ENCODE results near the gene RXYLT1.

Gene RXYLT1

GRCh38 chr12:63764481-63764880 is 15.2 kb upstream of the RXYLT1 start:
- H2BK15ac ChIP-seq (ENCODE audit: low read depth, poor library complexity, severe bottlenecking): no peak overlapping the region
- no peak overlapping the region for H3K14ac ChIP-seq (ENCODE audit: low read length in 2 of 2)
- no peak overlapping the region for H3K23ac ChIP-seq (ENCODE audit: low read length in 2 of 2)
- H3K9ac ChIP-seq (ENCODE audit: low read length): no peak overlapping the region
- H3K4me1 ChIP-seq (ENCODE audit: control insufficient read depth, insufficient read depth, low read depth, low read length): no peaks in the 10 kb centered on the region
- WGBS: 77% methylated on average over 3 of the region's 3 CpGs
- H2AK5ac ChIP-seq (ENCODE audit: low read length, severe bottlenecking): no peak overlapping the region
- no peak overlapping the region for H4K8ac ChIP-seq (ENCODE audit: low read length)
- H3K18ac ChIP-seq (ENCODE audit: low read depth in 1 of 2, low read length in 2 of 2): no peak overlapping the region
- H3K9me3 ChIP-seq (ENCODE audit: control insufficient read depth, low read length): peaks cover 1% of the 10 kb centered on the region
- H2BK12ac ChIP-seq (ENCODE audit: low read length in 2 of 2): no peak overlapping the region
- H3K79me1 ChIP-seq (replicated peaks; ENCODE audit: low read length, poor library complexity, severe bottlenecking): no peaks in the 10 kb centered on the region
- peaks cover 0 to 9% of the 10 kb centered on the region in 2 experiments for H3K27me3 ChIP-seq (ENCODE audit: control insufficient read depth in 1 of 2, insufficient read depth in 1 of 2, low read length in 2 of 2)
- no peak overlapping the region for H3K4me3 ChIP-seq (ENCODE audit: insufficient read depth in 1 of 2, low read depth in 1 of 2, low read length in 2 of 2)
- DNase-seq: no peak
- H3K27ac ChIP-seq (ENCODE audit: low read length, poor library complexity, severe bottlenecking): no peak overlapping the region
- no peak overlapping the region for H3K4me2 ChIP-seq (ENCODE audit: low read length, poor library complexity, severe bottlenecking)
- H2AFZ ChIP-seq (ENCODE audit: low read depth, low read length): no peak overlapping the region
- H4K91ac ChIP-seq (ENCODE audit: low read length): no peak overlapping the region
- H2BK5ac ChIP-seq (ENCODE audit: low read depth, low read length, poor library complexity, severe bottlenecking): no peak overlapping the region
- no peak overlapping the region for H3K4ac ChIP-seq (ENCODE audit: low read depth in 1 of 2, low read length in 2 of 2)
- H2BK120ac ChIP-seq (ENCODE audit: low read depth, low read length): no peak overlapping the region
- H3K36me3 ChIP-seq (ENCODE audit: control insufficient read depth in 1 of 2, insufficient read depth in 2 of 2, low read depth in 1 of 2, low read length in 2 of 2): no peaks in the 10 kb centered on the region

GRCh38 chr12:63766498-63766897 is 13.2 kb upstream of the RXYLT1 start:
- H2BK12ac ChIP-seq (ENCODE audit: low read length in 2 of 2): no peak overlapping the region
- H3K18ac ChIP-seq (ENCODE audit: low read depth in 1 of 2, low read length in 2 of 2): no peak overlapping the region
- no peak overlapping the region for H3K23ac ChIP-seq (ENCODE audit: low read length in 2 of 2)
- H3K36me3 ChIP-seq (ENCODE audit: control insufficient read depth in 1 of 2, insufficient read depth in 2 of 2, low read depth in 1 of 2, low read length in 2 of 2): no peaks in the 10 kb centered on the region
- no peak overlapping the region for H2BK15ac ChIP-seq (ENCODE audit: low read depth, poor library complexity, severe bottlenecking)
- no peak overlapping the region for H3K14ac ChIP-seq (ENCODE audit: low read length in 2 of 2)
- no peak overlapping the region for H3K4me3 ChIP-seq (ENCODE audit: insufficient read depth in 1 of 2, low read depth in 1 of 2, low read length in 2 of 2)
- H2BK5ac ChIP-seq (ENCODE audit: low read depth, low read length, poor library complexity, severe bottlenecking): no peak overlapping the region
- H2BK120ac ChIP-seq (ENCODE audit: low read depth, low read length): no peak overlapping the region
- no peaks in the 10 kb centered on the region for H3K79me1 ChIP-seq (replicated peaks; ENCODE audit: low read length, poor library complexity, severe bottlenecking)
- H3K4ac ChIP-seq (ENCODE audit: low read depth in 1 of 2, low read length in 2 of 2): no peak overlapping the region
- no peak overlapping the region for H3K27ac ChIP-seq (ENCODE audit: low read length, poor library complexity, severe bottlenecking)
- no peak overlapping the region for H4K91ac ChIP-seq (ENCODE audit: low read length)
- no peaks in the 10 kb centered on the region for H3K4me1 ChIP-seq (ENCODE audit: control insufficient read depth, insufficient read depth, low read depth, low read length)
- H3K9me3 ChIP-seq (ENCODE audit: control insufficient read depth, low read length): peaks cover 11% of the 10 kb centered on the region
- H3K9ac ChIP-seq (ENCODE audit: low read length): no peak overlapping the region
- peaks cover 0 to 9% of the 10 kb centered on the region in 2 experiments for H3K27me3 ChIP-seq (ENCODE audit: control insufficient read depth in 1 of 2, insufficient read depth in 1 of 2, low read length in 2 of 2)
- WGBS: 42% methylated on average over 1 of the region's 1 CpG
- DNase-seq: no peak
- no peak overlapping the region for H2AK5ac ChIP-seq (ENCODE audit: low read length, severe bottlenecking)
- no peak overlapping the region for H3K4me2 ChIP-seq (ENCODE audit: low read length, poor library complexity, severe bottlenecking)
- H4K8ac ChIP-seq (ENCODE audit: low read length): no peak overlapping the region
- no peak overlapping the region for H2AFZ ChIP-seq (ENCODE audit: low read depth, low read length)

- H3K4me2 ChIP-seq (ENCODE audit: low read length, poor library complexity, severe bottlenecking): no peak overlapping the region
- no peak overlapping the region for H3K23ac ChIP-seq (ENCODE audit: low read length in 2 of 2)
- no peak overlapping the region for H4K91ac ChIP-seq (ENCODE audit: low read length)
- H3K79me1 ChIP-seq (replicated peaks; ENCODE audit: low read length, poor library complexity, severe bottlenecking): no peaks in the 10 kb centered on the region
- H3K4me1 ChIP-seq (ENCODE audit: control insufficient read depth, insufficient read depth, low read depth, low read length): no peaks in the 10 kb centered on the region
- no peak overlapping the region for H2BK5ac ChIP-seq (ENCODE audit: low read depth, low read length, poor library complexity, severe bottlenecking)
- no peak overlapping the region for H3K4me3 ChIP-seq (ENCODE audit: insufficient read depth in 1 of 2, low read depth in 1 of 2, low read length in 2 of 2)
- H2AFZ ChIP-seq (ENCODE audit: low read depth, low read length): no peak overlapping the region
- no peaks in the 10 kb centered on the region for H3K27me3 ChIP-seq (ENCODE audit: control insufficient read depth in 1 of 2, insufficient read depth in 1 of 2, low read length in 2 of 2)
- 90% methylated on average over 1 of the region's 1 CpG for WGBS
- no peaks in the 10 kb centered on the region for H3K36me3 ChIP-seq (ENCODE audit: control insufficient read depth in 1 of 2, insufficient read depth in 2 of 2, low read depth in 1 of 2, low read length in 2 of 2)
- no peak overlapping the region for H3K18ac ChIP-seq (ENCODE audit: low read depth in 1 of 2, low read length in 2 of 2)
- DNase-seq: no peak
- no peak overlapping the region for H2BK120ac ChIP-seq (ENCODE audit: low read depth, low read length)
- H3K9ac ChIP-seq (ENCODE audit: low read length): no peak overlapping the region
- no peak overlapping the region for H3K27ac ChIP-seq (ENCODE audit: low read length, poor library complexity, severe bottlenecking)
- no peak overlapping the region for H2BK15ac ChIP-seq (ENCODE audit: low read depth, poor library complexity, severe bottlenecking)
- no peak overlapping the region for H3K14ac ChIP-seq (ENCODE audit: low read length in 2 of 2)
- H3K4ac ChIP-seq (ENCODE audit: low read depth in 1 of 2, low read length in 2 of 2): no peak overlapping the region
- no peak overlapping the region for H4K8ac ChIP-seq (ENCODE audit: low read length)
- peaks cover 11% of the 10 kb centered on the region for H3K9me3 ChIP-seq (ENCODE audit: control insufficient read depth, low read length)
- H2BK12ac ChIP-seq (ENCODE audit: low read length in 2 of 2): no peak overlapping the region
- no peak overlapping the region for H2AK5ac ChIP-seq (ENCODE audit: low read length, severe bottlenecking)
Observed at GRCh38 chr12:63770375-63770774, 9.3 kb upstream of the RXYLT1 start.

GRCh38 chr12:63777340-63777739 is 2.4 kb upstream of the RXYLT1 start:
- Histone ChIP-seq H3K36me3 (ENCODE audit: control insufficient read depth in 1 of 2, insufficient read depth in 2 of 2, low read depth in 1 of 2, low read length in 2 of 2) (peaks cover 0 to under 1% of the 10 kb centered on the region in 2 experiments), H2BK120ac (ENCODE audit: low read depth, low read length) (no peak overlapping the region), H2BK15ac (ENCODE audit: low read depth, poor library complexity, severe bottlenecking) (no peak overlapping the region), H3K18ac (ENCODE audit: low read depth in 1 of 2, low read length in 2 of 2) (no peak overlapping the region), H3K4ac (ENCODE audit: low read depth in 1 of 2, low read length in 2 of 2) (no peak overlapping the region), H3K14ac (ENCODE audit: low read length in 2 of 2) (no peak overlapping the region), H3K27ac (ENCODE audit: low read length, poor library complexity, severe bottlenecking) (no peak overlapping the region), H2BK5ac (ENCODE audit: low read depth, low read length, poor library complexity, severe bottlenecking) (no peak overlapping the region), H4K8ac (ENCODE audit: low read length) (no peak overlapping the region), H4K91ac (ENCODE audit: low read length) (no peak overlapping the region), H3K9ac (ENCODE audit: low read length) (no peak overlapping the region), H2AK5ac (ENCODE audit: low read length, severe bottlenecking) (no peak overlapping the region), H3K23ac (ENCODE audit: low read length in 2 of 2) (no peak overlapping the region), H3K4me3 (ENCODE audit: insufficient read depth in 1 of 2, low read depth in 1 of 2, low read length in 2 of 2) (no peak overlapping the region), H2AFZ (ENCODE audit: low read depth, low read length) (no peak overlapping the region), H3K4me2 (ENCODE audit: low read length, poor library complexity, severe bottlenecking) (no peak overlapping the region), H3K27me3 (ENCODE audit: control insufficient read depth in 1 of 2, insufficient read depth in 1 of 2, low read length in 2 of 2) (no peaks in the 10 kb centered on the region), H3K79me1 (replicated peaks; ENCODE audit: low read length, poor library complexity, severe bottlenecking) (peaks cover 4% of the 10 kb centered on the region), H3K9me3 (ENCODE audit: control insufficient read depth, low read length) (no peaks in the 10 kb centered on the region), H2BK12ac (ENCODE audit: low read length in 2 of 2) (no peak overlapping the region), H3K4me1 (ENCODE audit: control insufficient read depth, insufficient read depth, low read depth, low read length) (no peaks in the 10 kb centered on the region)
- WGBS: no CpG with 5 or more reads among the region's 1 CpG
- DNase-seq: no peak

All from mesenchymal stem cell (in vitro differentiated cells and primary cell).